Inflammatory macrophage treated with lipopolysaccharide for 1 hour (primary cell): ENCODE results near the gene SLC5A10.
"Not testable (repeated sequence)": the region's sequence is repeated elsewhere in the genome, so short reads cannot be mapped to it uniquely, and the experiment has no call there.

Experiments used
- DNase-seq, 2 donors: peaks; one replicate each; pipeline ENCODE4 v3.0.0-alpha.2; 2020 to 2022

Gene SLC5A10

GRCh38 chr17:18948476-18949006 is 3.4 kb upstream of the SLC5A10 start:
- DNase-seq: no peak

GRCh38 chr17:18949566-18949965 is 2.4 kb upstream of the SLC5A10 start:
- no peak for DNase-seq

- no peak for DNase-seq
These were observed 1.6 kb upstream of the SLC5A10 start for GRCh38 chr17:18950346-18950745.

- no peak for DNase-seq
These were observed 740 bp upstream of the SLC5A10 start for GRCh38 chr17:18950944-18951905.

- no peak for DNase-seq
These were observed 1.3 kb downstream of the SLC5A10 start for GRCh38 chr17:18953231-18953728.

- DNase-seq: no peak
These were observed 2.4 kb downstream of the SLC5A10 start for GRCh38 chr17:18954321-18954720.

- no peak for DNase-seq
These were observed 3.0 kb downstream of the SLC5A10 start for GRCh38 chr17:18955009-18955408.

GRCh38 chr17:18956021-18956420 is 4.1 kb downstream of the SLC5A10 start:
- DNase-seq: not testable (repeated sequence)

- no peak for DNase-seq
These were observed 4.6 kb downstream of the SLC5A10 start for GRCh38 chr17:18956581-18956980.

- no peak for DNase-seq
These were observed 5.9 kb downstream of the SLC5A10 start for GRCh38 chr17:18957831-18958230.

- no peak for DNase-seq
These were observed 6.6 kb downstream of the SLC5A10 start for GRCh38 chr17:18958611-18959010.

GRCh38 chr17:18959071-18959844 is 7.3 kb downstream of the SLC5A10 start:
- DNase-seq: no peak

- no peak for DNase-seq
These were observed 7.9 kb downstream of the SLC5A10 start for GRCh38 chr17:18959845-18960240.

GRCh38 chr17:18960241-18960665 is 8.3 kb downstream of the SLC5A10 start:
- DNase-seq: no peak

GRCh38 chr17:18960803-18961511 is 9.0 kb downstream of the SLC5A10 start:
- peak; percentile 46 to 96 for DNase-seq

- peak; percentile 1 to 44 for DNase-seq
These were observed 9.9 kb downstream of the SLC5A10 start for GRCh38 chr17:18961634-18962493.

- DNase-seq: no peak
These were observed 10.5 kb downstream of the SLC5A10 start for GRCh38 chr17:18962494-18962815.

- DNase-seq: no peak
These were observed 11.4 kb downstream of the SLC5A10 start for GRCh38 chr17:18963126-18964017.

- DNase-seq: no peak
These were observed 12.0 kb downstream of the SLC5A10 start for GRCh38 chr17:18964018-18964351.

- no peak for DNase-seq
These were observed 12.6 kb downstream of the SLC5A10 start for GRCh38 chr17:18964550-18964949.
